B cell (primary cell): ENCODE results near the gene UTP25. TPM values are rescaled to one million over a fixed set of nuclear protein-coding genes. Genes with fewer than 3 reads are reported as not detected.

Experiments used
- polyA plus RNA-seq: library from polyadenylated mRNA; depleted of rRNA; stranded (reverse); fragments of >200 nt; gene quantifications from 2 replicates; pipeline ENCODE4 v1.2.3, GENCODE V29; 2012
- total RNA-seq, 2 donors: library from RNA; stranded (reverse); fragments of 120-200 nt in 1 of 2; gene quantifications; 1 replicate in 1 of 2; 2 replicates in 1 of 2; pipeline versions ENCODE4 v1.2.3 to v1.2.4, GENCODE V29; 2013 to 2022

UTP25 gene
- total and polyA plus RNA-seq, 2 donors (not counting 1 experiment from before 2014, with no cell fraction given) = 6.2 to 16.6 TPM

Other genes with a start within 250 kb of the UTP25 start
- gene CAMK1G, start 244.3 kb upstream of the UTP25 start, total RNA-seq = not detected in 2 replicates
- not detected in 2 replicates for gene CAMK1G, start 244.3 kb upstream of the UTP25 start, polyA plus RNA-seq
- gene LAMB3, start 175.5 kb upstream of the UTP25 start, total RNA-seq = 0.37 TPM in 1 of 2 replicates, not detected in the other
- gene LAMB3, start 175.5 kb upstream of the UTP25 start, polyA plus RNA-seq = 0.03 and 0.33 TPM in 2 replicates
- gene G0S2, start 152.6 kb upstream of the UTP25 start, total RNA-seq = not detected in 2 replicates
- 6.2 and 9.4 TPM in 2 replicates for gene G0S2, start 152.6 kb upstream of the UTP25 start, polyA plus RNA-seq
- gene HSD11B1, start 123.1 kb upstream of the UTP25 start, total RNA-seq = not detected in 2 replicates
- not detected in 2 replicates for gene HSD11B1, start 123.1 kb upstream of the UTP25 start, polyA plus RNA-seq
- 257 and 262 TPM in 2 replicates for gene TRAF3IP3, start 71.9 kb upstream of the UTP25 start, total RNA-seq
- 344 and 422 TPM in 2 replicates for gene TRAF3IP3, start 71.9 kb upstream of the UTP25 start, polyA plus RNA-seq
- 3.4 and 4.1 TPM in 2 replicates for gene C1orf74, start 43.4 kb upstream of the UTP25 start, total RNA-seq
- gene C1orf74, start 43.4 kb upstream of the UTP25 start, polyA plus RNA-seq = 0.49 and 0.76 TPM in 2 replicates
- 0.95 and 1.1 TPM in 2 replicates for gene IRF6, start 21.8 kb upstream of the UTP25 start, total RNA-seq
- 0.18 and 0.46 TPM in 2 replicates for gene IRF6, start 21.8 kb upstream of the UTP25 start, polyA plus RNA-seq
- not detected in 2 replicates for gene SYT14, start 110.2 kb downstream of the UTP25 start, total RNA-seq
- gene SYT14, start 110.2 kb downstream of the UTP25 start, polyA plus RNA-seq = not detected in 2 replicates